Keratinocyte (primary cell): ENCODE measurements around the gene GRIK4.

Experiments used
- EZH2 ChIP-seq: IDR thresholded peaks from one replicate; pipeline ENCODE4 v1.6.1; 2012; ENCODE audit warnings: inconsistent platforms, mild to moderate bottlenecking, low read length, moderate library complexity
- TF ChIP-seq, protein P1 (sequence below), 3 experiments: IDR thresholded peaks in 1 of 3; conservative IDR thresholded peaks in 1 of 3; optimal IDR thresholded peaks in 1 of 3; 2 replicates in 2 of 3; 3 replicates in 1 of 3; pipeline versions ENCODE3 to v1.5.1; 2011; ENCODE audit warnings: low read length in 3 of 3, mild to moderate bottlenecking in 3 of 3, moderate library complexity in 2 of 3, control low read depth in 1 of 3, inconsistent platforms in 1 of 3; ENCODE audit not compliant: insufficient read depth in 2 of 3; ENCODE audit errors: extremely low read depth in 1 of 3

GRCh38 chr11:120991830-120992686 is 480.5 kb downstream of the GRIK4 start:
- TF ChIP-seq, protein P1, sequence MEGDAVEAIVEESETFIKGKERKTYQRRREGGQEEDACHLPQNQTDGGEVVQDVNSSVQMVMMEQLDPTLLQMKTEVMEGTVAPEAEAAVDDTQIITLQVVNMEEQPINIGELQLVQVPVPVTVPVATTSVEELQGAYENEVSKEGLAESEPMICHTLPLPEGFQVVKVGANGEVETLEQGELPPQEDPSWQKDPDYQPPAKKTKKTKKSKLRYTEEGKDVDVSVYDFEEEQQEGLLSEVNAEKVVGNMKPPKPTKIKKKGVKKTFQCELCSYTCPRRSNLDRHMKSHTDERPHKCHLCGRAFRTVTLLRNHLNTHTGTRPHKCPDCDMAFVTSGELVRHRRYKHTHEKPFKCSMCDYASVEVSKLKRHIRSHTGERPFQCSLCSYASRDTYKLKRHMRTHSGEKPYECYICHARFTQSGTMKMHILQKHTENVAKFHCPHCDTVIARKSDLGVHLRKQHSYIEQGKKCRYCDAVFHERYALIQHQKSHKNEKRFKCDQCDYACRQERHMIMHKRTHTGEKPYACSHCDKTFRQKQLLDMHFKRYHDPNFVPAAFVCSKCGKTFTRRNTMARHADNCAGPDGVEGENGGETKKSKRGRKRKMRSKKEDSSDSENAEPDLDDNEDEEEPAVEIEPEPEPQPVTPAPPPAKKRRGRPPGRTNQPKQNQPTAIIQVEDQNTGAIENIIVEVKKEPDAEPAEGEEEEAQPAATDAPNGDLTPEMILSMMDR (optimal IDR thresholded peaks at IDR 0.05 in 1 of 3, IDR thresholded peaks at IDR 0.05 in 1 of 3, conservative IDR thresholded peaks at IDR 0.05 in 1 of 3; ENCODE audit: extremely low read depth in 1 of 3, insufficient read depth in 2 of 3, low read length in 3 of 3): no peak
- TF ChIP-seq EZH2: no peak
